WTC11 (cell line): Measurements from ENCODE around the gene KDM4C.

Experiments used
- ESRRA ChIP-seq: sonication (generic); formaldehyde crosslinking; IDR thresholded peaks from 2 replicates; pipeline ENCODE4 v1.8.1; 2022; ENCODE audit warnings: mild to moderate bottlenecking, missing genetic modification reagents, borderline replicate concordance
- GABPB1 ChIP-seq: sonication (generic); formaldehyde crosslinking; IDR thresholded peaks from 2 replicates; pipeline ENCODE4 v1.8.1; 2023; ENCODE audit warnings: mild to moderate bottlenecking, missing genetic modification reagents
- HMGXB4 ChIP-seq: sonication (generic); formaldehyde crosslinking; IDR thresholded peaks from 2 replicates; pipeline ENCODE4 v1.8.1; 2023; ENCODE audit warnings: mild to moderate bottlenecking, moderate library complexity, missing genetic modification reagents
- KAT7 ChIP-seq: sonication (generic); formaldehyde crosslinking; IDR thresholded peaks from 2 replicates; pipeline ENCODE4 v1.8.1; 2023; ENCODE audit warnings: missing genetic modification reagents, mild to moderate bottlenecking, borderline replicate concordance
- MAX ChIP-seq: sonication (generic); formaldehyde crosslinking; IDR thresholded peaks from 2 replicates; pipeline ENCODE4 v1.8.0; 2022; ENCODE audit warnings: mild to moderate bottlenecking, missing genetic modification reagents
- NFYB ChIP-seq: sonication (generic); formaldehyde crosslinking; conservative IDR thresholded peaks from 2 replicates; pipeline ENCODE4 v1.8.0; 2022; ENCODE audit warnings: low read depth, missing genetic modification reagents
- SP1 ChIP-seq: sonication (generic); formaldehyde crosslinking; conservative IDR thresholded peaks from 2 replicates; pipeline ENCODE4 v1.8.1; 2022; ENCODE audit warnings: missing genetic modification reagents
- TCF7 ChIP-seq: sonication (generic); formaldehyde crosslinking; IDR thresholded peaks from 2 replicates; pipeline ENCODE4 v1.8.0; 2022; ENCODE audit warnings: mild to moderate bottlenecking, low read depth, missing genetic modification reagents, moderate library complexity
- USF2 ChIP-seq: sonication (generic); formaldehyde crosslinking; IDR thresholded peaks from 2 replicates; pipeline ENCODE4 v1.8.1; 2023; ENCODE audit warnings: mild to moderate bottlenecking, missing genetic modification reagents, moderate library complexity
- ZBTB43 ChIP-seq: sonication (generic); formaldehyde crosslinking; IDR thresholded peaks from 2 replicates; pipeline ENCODE4 v1.8.1; 2023; ENCODE audit warnings: mild to moderate bottlenecking, missing genetic modification reagents
- ZNF532 ChIP-seq: fragments of 250-450 bp; sonication (Bioruptor Pico); IDR thresholded peaks from 2 replicates; pipeline ENCODE4 v1.9.0; 2021; ENCODE audit warnings: mild to moderate bottlenecking, borderline replicate concordance
- TF ChIP-seq, protein P1 (sequence below): fragments of 200-600 bp; IDR thresholded peaks from 2 replicates; pipeline ENCODE4 v1.8.0; 2022; ENCODE audit warnings: antibody characterized with exemption

DNA sequence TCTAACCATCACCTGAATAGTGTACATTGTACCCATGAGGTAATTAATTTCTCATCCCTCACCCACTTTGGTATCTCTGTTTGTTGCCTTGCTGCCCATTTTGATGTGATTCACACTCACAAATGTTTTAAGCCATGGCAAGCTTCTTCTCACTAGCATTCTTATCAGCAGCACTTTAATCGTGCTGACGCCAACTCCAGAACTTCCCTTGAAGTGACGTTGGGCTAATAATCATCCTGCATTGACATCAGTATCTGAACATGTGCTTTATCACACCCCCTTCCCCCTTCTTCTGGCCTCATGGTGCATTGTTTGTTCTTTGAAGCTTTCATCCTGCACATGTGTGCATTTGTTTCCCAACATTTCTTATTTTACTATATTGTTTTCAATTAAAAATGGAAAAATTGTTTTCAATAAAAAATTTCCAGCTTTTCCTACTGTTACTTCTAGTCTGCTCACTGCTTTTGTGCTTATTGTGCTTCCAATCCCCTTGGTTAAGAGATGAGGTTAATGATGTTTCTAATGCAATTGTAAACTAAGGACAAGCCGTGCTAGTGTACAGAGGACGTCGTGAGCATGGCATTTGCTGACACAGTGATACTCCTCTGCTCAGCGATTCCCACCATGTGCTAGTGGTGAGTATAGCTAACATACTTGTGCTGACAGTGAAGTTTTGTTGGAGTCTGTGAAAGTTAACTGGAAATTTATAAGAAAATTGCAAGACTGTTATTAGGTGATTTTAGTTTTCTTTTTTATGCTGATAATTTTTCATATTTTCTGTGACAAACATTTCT is 238.5 kb downstream of the KDM4C start:
- TF ChIP-seq, protein P1, sequence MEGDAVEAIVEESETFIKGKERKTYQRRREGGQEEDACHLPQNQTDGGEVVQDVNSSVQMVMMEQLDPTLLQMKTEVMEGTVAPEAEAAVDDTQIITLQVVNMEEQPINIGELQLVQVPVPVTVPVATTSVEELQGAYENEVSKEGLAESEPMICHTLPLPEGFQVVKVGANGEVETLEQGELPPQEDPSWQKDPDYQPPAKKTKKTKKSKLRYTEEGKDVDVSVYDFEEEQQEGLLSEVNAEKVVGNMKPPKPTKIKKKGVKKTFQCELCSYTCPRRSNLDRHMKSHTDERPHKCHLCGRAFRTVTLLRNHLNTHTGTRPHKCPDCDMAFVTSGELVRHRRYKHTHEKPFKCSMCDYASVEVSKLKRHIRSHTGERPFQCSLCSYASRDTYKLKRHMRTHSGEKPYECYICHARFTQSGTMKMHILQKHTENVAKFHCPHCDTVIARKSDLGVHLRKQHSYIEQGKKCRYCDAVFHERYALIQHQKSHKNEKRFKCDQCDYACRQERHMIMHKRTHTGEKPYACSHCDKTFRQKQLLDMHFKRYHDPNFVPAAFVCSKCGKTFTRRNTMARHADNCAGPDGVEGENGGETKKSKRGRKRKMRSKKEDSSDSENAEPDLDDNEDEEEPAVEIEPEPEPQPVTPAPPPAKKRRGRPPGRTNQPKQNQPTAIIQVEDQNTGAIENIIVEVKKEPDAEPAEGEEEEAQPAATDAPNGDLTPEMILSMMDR: no peak
- no peak for TF ChIP-seq SP1 (CRISPR knock-in tag)
- no peak for TF ChIP-seq GABPB1 (CRISPR knock-in tag)
- TF ChIP-seq ZNF532 (CRISPR knock-in tag): no peak
- no peak for TF ChIP-seq ZBTB43 (CRISPR knock-in tag)
- TF ChIP-seq KAT7: no peak
- no peak for TF ChIP-seq HMGXB4 (CRISPR knock-in tag)
- TF ChIP-seq TCF7: no peak
- no peak for TF ChIP-seq MAX (CRISPR knock-in tag)
- TF ChIP-seq ESRRA (CRISPR knock-in tag): no peak
- TF ChIP-seq USF2 (CRISPR knock-in tag): no peak
- TF ChIP-seq NFYB (CRISPR knock-in tag): no peak
